ENCODE measurements around the gene ZNF691.
"Not testable (repeated sequence)": the region's sequence is repeated elsewhere in the genome, so short reads cannot be mapped to it uniquely, and the experiment has no call there.

The ZNF691 gene

GRCh38 chr1:42832641-42833240, 13.7 kb upstream of the ZNF691 start:
- no peak for DNase-seq

GRCh38 chr1:42833981-42834380, 12.4 kb upstream of the ZNF691 start:
- no peak for DNase-seq

GRCh38 chr1:42834803-42835202, 11.6 kb upstream of the ZNF691 start:
- DNase-seq = no peak

- no peak for DNase-seq
Measured at GRCh38 chr1:42835422-42835821, 11.0 kb upstream of the ZNF691 start.

DNA sequence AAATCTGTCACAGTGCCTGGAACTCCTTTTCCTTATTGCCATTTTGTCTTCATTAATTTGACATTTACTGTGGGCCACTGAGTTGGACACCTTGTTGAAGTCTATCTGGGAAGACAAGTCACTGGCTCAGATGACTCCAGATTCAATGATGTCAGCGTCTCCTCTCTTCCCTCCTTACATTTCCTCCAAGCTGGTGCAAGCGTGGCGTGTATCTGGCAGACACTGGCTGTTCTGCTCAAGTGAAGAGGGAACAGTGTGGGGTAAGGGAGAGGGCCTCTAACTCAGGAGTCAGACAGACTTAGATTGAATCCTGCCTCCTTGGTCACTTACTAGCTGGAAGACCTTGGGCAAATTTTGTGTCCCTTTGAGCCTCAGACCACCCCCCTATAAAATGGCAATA, 8.7 kb upstream of the ZNF691 start:
- no peak for DNase-seq

DNA sequence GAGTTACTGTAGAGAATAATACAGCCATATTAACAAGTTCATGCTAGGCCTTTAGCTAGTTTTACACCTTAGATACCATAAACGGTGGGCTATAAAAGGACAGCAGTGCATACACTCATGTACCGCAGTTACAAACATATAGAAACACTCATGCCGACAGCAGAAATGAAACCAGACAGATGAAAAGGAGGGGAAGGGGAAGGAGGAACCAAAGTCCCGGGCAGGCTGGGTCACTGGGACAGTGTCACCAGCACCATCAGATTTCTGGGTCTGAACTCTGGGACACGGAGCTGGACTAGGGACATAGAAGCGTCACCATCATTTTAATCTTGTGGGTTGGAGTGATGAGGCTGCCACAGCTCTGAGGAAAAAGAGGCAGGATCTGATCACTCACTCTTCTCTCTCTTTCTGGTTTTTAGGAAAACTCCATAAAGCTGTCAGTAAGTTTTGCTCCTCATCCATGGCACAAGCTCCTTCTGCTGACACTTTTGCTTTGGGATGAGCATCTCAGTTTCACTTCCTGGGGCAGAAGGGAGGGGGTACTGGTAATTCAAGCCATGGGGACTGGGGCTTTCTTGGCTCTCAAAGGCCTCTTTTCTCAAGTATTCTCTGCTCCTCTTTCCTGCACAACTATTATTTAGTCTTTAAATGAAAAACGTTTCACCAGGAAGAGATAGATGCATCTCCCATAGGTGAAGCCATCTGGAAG, 7.8 kb upstream of the ZNF691 start:
- DNase-seq = no peak

DNA sequence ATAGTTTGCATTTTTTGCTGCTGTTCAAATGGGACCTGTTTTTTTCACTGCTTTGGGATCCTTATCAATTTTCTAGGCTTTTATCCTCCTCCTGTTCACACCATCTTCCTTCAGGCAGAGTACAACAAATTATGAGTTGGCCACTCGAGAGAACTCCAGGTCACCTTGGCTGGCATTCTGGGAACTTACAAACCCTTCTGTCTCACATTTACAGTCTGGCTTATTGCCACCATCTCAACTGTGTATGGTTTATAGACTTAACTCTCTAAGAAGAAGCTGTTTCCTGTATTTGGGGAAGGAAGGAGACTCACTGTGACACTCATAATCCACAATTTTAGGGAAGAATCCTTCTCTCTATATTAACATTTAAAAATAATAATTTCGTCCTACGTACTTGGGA, 5.4 kb upstream of the ZNF691 start:
- DNase-seq = no peak

GRCh38 chr1:42841440-42842147, 4.8 kb upstream of the ZNF691 start:
- DNase-seq = no peak

- DNase-seq = no peak
Measured at GRCh38 chr1:42844592-42845140, 1.7 kb upstream of the ZNF691 start.

GRCh38 chr1:42845193-42845592, 1.2 kb upstream of the ZNF691 start:
- DNase-seq = no peak

GRCh38 chr1:42845866-42846256, 552 bp upstream of the ZNF691 start:
- DNase-seq = no peak

DNA sequence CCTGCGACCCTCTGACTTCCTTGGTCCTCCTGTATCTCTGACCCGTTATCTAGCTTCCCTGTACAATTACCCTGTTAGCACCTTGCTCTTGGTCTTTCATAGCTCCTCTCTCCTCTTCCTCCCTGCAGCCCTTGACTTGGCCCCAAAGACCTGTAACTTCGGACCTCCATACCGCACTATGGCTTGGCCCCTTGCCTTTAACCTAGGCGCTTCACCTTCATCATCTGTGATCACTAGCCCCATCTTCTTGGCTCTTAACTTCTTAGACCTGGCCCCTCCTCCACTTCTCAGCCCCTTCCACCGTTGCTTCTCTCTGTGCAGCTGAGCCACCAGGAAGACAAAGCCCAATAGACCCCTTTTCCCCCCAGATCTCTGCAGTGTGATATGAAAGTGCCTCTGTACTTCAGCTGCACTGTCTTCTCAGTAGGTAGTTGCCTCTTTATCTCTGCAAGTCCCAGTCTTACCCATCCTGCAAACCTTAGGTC, 740 bp downstream of the ZNF691 start:
- peak; percentile 0 for DNase-seq

DNA sequence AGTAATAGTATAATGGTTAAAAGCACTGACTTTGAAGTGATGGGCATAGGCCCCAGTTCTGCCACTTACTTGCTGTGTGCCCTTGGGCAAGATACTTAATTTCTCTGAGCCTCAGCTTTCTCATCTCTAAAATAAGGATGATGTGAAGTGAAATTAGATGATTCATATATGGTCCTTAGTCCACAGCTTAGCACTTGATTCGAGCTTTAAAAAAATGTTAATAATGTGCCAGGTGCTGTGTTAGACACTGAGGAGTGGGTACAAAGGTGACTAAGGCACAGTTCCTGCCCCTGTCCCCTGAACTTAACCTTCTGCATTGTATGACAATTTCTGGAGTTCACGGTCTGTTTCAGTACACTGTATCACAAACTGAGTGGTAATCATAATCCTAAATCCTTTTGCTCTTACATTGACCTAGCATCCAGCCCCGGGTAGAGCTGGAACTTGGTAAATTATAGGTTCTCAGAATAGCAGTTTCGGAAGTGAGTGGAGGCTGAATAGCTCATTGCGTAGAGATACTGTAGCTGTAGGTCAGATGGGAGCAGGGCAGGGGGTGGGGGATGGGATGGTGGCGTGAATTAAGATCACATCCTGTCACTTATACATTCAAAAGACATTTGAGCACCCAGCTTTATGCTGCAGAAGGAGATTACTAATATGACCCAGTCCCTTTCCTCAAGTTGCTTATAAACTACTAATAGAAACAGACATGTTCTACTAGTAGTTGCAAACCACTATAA, 1.5 kb downstream of the ZNF691 start:
- peak; percentile 9 for DNase-seq

GRCh38 chr1:42848823-42849537, 2.6 kb downstream of the ZNF691 start:
- no peak for DNase-seq

DNA sequence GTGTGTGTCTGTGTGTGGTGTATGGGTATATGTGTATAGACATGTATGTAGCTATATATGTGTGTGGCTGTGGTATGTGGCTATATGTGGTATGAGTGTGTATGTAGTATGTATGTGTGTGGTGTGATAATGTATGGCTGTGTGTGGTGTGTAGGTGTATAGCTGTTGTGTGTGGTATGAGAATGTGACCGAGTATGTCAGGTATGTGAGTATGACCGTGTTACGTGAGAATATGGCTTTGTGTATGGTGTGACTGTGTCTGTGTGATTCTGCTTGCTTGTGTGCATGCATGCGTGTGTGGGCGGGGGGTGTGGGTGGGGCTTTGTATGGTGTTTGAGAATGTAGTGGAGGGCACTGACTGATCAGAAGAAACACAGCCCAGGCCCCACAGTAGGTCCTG, 3.5 kb downstream of the ZNF691 start:
- no peak for DNase-seq

- DNase-seq = no peak
Measured at GRCh38 chr1:42851420-42851819, 5.0 kb downstream of the ZNF691 start.

- no peak for DNase-seq
Measured at GRCh38 chr1:42851960-42852607, 5.7 kb downstream of the ZNF691 start.

- no peak for DNase-seq
Measured at GRCh38 chr1:42852608-42852980, 6.2 kb downstream of the ZNF691 start.

- DNase-seq = no peak
Measured at GRCh38 chr1:42853116-42853884, 6.9 kb downstream of the ZNF691 start.

DNA sequence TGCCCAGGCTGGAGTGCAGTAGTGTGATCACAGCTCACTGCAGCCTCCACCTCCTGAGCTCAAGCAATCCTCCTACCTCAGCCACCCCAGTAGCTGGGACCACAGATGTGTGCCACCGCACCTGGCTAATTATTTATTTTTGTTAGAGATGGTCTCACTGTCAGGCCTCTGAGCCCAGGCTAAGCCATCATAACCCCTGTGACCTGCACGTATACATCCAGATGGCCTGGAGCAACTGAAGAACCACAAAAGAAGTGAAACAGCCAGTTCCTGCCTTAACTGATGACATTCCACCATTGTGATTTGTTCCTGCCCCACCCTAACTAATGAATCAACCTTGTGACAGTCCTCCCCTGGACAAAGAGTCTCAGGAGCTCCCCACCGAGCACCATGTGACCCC, 10.1 kb downstream of the ZNF691 start:
- DNase-seq = not testable (repeated sequence)

GRCh38 chr1:42859366-42859765, 13.0 kb downstream of the ZNF691 start:
- DNase-seq = not testable (repeated sequence)
